T-helper 1 cell treated with Interleukin-12 subunit alpha and Interleukin-12 subunit beta and Interleukin-4 antibody, amounts not matched to agents 30 μg/mL and 1 μg/mL, for 36 hours (primary cell): ENCODE measurements around the gene TRIM59.

Experiments
- H3K27ac Mint-ChIP-seq: one replicate; pipeline ENCODE4 v1.8.0; 2021; ENCODE audit warnings: mild to moderate bottlenecking, mixed read lengths
- H3K27me3 Mint-ChIP-seq: one replicate; pipeline ENCODE4 v1.8.0; 2021; ENCODE audit warnings: low read depth, mixed read lengths
- H3K36me3 Mint-ChIP-seq: one replicate; pipeline ENCODE4 v1.8.0; 2021; ENCODE audit warnings: low read depth, mixed read lengths
- H3K4me1 Mint-ChIP-seq: one replicate; pipeline ENCODE4 v1.8.0; 2021; ENCODE audit warnings: low read depth, mixed read lengths
- H3K4me3 Mint-ChIP-seq: one replicate; pipeline ENCODE4 v1.8.0; 2021; ENCODE audit warnings: mild to moderate bottlenecking, moderate library complexity, mixed read lengths
- H3K9me3 Mint-ChIP-seq: one replicate; pipeline ENCODE4 v1.8.0; 2021; ENCODE audit warnings: mixed read lengths

The TRIM59 gene

DNA sequence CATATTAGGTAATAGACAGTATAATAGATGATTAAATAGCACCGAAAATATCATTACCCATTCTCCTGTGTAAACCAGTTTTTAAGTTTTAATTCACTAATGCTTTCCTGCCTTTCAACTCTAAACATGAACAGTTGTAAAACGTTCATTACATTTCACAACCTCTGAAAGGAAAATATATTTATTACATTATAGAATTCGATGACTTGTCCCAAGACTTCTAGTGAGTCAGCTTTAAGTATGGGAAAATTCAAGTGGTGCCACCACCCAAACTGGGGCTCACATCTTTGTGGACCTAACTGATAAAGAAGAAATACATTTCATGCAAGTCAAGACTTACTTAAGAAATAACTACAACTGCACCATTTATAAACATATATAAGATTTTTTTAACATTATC lies 2.0 kb downstream of the TRIM59 start:
- no peaks in the 10 kb centered on the region for H3K27me3 Mint-ChIP-seq
- peaks cover 6% of the 10 kb centered on the region for H3K9me3 Mint-ChIP-seq
- H3K4me3 Mint-ChIP-seq, result peak overlapping the region; percentile 31
- H3K27ac Mint-ChIP-seq, result no peak overlapping the region
- peaks cover 31% of the 10 kb centered on the region for H3K36me3 Mint-ChIP-seq
- H3K4me1 Mint-ChIP-seq, result peaks cover 29% of the 10 kb centered on the region

DNA sequence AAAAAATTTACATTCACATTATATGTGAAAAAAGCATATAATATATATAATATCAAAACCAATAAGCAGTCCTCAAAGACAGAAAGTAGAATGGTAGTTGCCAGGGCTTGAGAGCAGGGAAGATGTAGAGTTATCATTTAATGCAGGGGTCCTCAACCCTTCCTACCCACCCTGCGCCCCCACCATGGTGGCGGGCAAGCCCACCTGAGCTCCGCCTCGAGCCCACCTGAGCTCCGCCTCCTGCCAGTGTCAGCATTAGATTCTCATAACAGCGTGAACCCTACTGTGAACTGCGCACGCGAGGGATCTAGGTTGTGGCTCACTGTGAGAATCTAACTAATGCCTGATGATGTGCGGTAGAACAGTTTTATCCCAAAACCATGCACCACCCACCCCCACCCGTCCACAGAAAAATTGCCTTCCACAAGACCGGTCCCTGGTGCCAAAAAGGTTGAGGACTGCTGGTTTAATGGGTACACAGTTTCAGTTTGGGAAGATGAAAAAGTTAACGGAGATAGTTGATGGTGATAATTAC lies 3.0 kb downstream of the TRIM59 start:
- H3K36me3 Mint-ChIP-seq, result peaks cover 32% of the 10 kb centered on the region
- H3K9me3 Mint-ChIP-seq, result peaks cover 6% of the 10 kb centered on the region
- H3K4me1 Mint-ChIP-seq, result peaks cover 36% of the 10 kb centered on the region
- H3K27ac Mint-ChIP-seq, result no peak overlapping the region
- H3K4me3 Mint-ChIP-seq, result no peak overlapping the region
- no peaks in the 10 kb centered on the region for H3K27me3 Mint-ChIP-seq

DNA sequence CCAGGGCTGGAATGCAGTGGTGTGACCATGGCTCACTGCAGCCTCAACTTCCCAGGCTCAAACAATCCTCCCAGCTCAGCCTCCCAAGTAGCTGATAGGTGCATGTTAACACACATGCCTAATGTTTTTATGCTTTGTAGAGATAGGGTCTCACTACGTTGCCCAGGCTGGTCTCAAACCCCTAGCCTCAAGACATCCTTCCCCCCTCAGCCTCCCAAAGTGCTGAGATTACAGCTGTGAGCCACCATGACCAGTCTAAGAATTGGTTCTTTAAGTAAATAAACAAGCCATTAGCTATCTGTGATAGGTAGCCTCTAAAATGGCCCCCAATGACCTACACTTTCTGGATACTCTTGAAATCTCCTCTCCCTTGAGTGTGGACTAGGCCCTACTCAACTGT lies 3.7 kb downstream of the TRIM59 start:
- H3K9me3 Mint-ChIP-seq, result peaks cover 6% of the 10 kb centered on the region
- peak overlapping the region; percentile 28 for H3K4me3 Mint-ChIP-seq
- H3K4me1 Mint-ChIP-seq, result peaks cover 36% of the 10 kb centered on the region
- peaks cover 34% of the 10 kb centered on the region for H3K36me3 Mint-ChIP-seq
- H3K27ac Mint-ChIP-seq, result no peak overlapping the region
- no peaks in the 10 kb centered on the region for H3K27me3 Mint-ChIP-seq

DNA sequence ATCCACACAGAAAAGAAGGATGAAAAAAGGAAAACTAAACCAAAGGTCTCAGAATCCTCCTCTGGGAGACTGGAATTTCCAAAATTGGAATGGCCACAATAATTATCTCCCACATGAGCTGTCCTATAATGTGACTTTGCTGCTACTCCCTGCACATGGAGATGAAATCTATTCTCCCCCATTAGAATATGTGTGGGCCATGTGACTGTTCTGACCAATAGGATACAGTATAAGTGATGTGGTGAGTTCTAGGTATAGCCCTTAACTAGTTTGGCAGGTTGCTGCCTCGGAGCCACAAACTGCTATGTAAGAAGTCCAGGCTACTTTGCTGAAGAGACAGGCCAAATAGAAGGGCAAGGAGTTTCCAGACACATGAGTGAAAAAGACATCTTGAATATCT lies 5.2 kb downstream of the TRIM59 start:
- H3K27me3 Mint-ChIP-seq, result no peaks in the 10 kb centered on the region
- peaks cover 37% of the 10 kb centered on the region for H3K4me1 Mint-ChIP-seq
- no peak overlapping the region for H3K4me3 Mint-ChIP-seq
- H3K36me3 Mint-ChIP-seq, result peaks cover 39% of the 10 kb centered on the region
- peak overlapping the region; percentile 5 for H3K27ac Mint-ChIP-seq
- H3K9me3 Mint-ChIP-seq, result no peaks in the 10 kb centered on the region

DNA sequence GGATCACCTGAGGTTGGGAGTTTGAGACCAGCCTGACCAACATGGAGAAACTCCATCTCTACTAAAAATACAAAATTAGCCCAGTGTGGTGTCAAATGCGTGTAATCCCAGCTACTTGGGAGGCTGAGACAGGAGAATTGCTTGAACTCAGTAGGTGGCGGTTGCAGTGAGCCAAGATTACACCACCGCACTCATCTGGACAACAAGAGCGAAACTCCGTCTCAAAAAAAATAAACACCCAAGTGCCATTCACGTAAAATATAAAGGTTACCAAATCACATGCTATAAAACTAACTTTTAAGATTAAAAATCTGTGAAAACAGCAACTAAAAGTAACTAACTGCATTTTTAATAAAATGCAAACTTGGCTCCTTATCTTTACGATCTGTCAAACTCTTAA lies 8.9 kb downstream of the TRIM59 start:
- Mint-ChIP-seq H3K4me3 (no peak overlapping the region), H3K27me3 (no peaks in the 10 kb centered on the region), H3K36me3 (peaks cover 53% of the 10 kb centered on the region), H3K4me1 (peaks cover 45% of the 10 kb centered on the region), H3K27ac (no peak overlapping the region), H3K9me3 (no peaks in the 10 kb centered on the region)

DNA sequence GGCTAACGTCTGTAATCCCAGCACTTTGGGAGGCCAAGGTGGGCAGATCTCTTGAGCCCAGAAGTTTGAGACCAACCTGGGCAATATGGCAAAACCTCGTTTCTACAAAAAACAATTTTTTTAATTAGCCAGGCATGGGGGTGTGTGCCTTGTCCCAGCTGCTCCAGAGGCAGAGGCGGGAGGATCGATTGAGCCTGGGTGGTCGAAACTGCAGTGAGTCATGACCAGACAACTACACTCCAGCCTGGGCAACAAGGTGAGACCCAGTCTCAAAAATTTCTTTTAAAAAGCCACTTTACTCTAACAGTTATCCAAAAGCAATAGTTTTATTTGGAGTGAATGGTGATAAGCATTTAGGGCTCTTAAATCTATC lies 12.5 kb downstream of the TRIM59 start:
- Mint-ChIP-seq H3K36me3 (peaks cover 53% of the 10 kb centered on the region), H3K27ac (no peak overlapping the region), H3K4me3 (no peak overlapping the region), H3K4me1 (peaks cover 42% of the 10 kb centered on the region), H3K9me3 (no peaks in the 10 kb centered on the region), H3K27me3 (no peaks in the 10 kb centered on the region)

DNA sequence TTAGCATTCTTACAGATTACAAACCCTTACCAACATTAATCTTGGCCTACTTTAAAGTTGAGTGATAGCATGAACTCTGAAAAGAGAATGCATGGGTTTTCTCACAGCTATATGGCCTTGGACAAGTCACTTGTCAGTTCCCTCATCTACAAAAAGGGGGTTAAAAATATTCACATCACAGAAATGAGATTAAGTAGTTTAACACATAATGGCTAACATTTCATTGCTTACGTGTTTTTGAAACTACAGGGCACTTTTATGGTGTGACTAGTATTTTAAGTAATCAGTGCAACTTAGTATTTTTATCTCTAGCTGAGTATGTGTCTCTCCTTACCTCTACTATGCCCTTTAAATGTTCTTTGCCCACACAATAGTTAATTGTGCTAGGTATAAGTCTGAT lies 13.8 kb downstream of the TRIM59 start:
- no peaks in the 10 kb centered on the region for H3K27me3 Mint-ChIP-seq
- H3K9me3 Mint-ChIP-seq, result no peaks in the 10 kb centered on the region
- no peak overlapping the region for H3K4me3 Mint-ChIP-seq
- peaks cover 58% of the 10 kb centered on the region for H3K36me3 Mint-ChIP-seq
- no peak overlapping the region for H3K27ac Mint-ChIP-seq
- peaks cover 42% of the 10 kb centered on the region for H3K4me1 Mint-ChIP-seq

DNA sequence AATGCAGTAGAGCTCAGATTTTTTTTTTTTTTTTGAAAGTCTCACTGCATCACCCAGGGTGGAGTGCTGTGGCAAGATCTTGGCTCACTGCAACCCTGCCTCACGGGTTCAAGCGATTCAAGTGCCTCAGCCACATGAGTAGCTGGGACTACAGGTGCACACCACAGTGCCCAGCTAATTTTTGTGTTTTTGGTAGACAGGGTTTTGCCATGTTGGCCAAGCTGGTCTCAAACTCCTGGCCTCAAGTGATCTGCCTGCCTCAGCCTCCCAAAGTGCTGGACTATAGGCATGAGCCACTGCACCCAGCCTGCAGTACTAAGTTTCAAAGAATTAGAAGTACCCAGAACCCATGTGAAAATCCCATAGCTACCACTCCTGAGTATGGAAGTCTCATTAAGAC lies 14.5 kb downstream of the TRIM59 start:
- no peaks in the 10 kb centered on the region for H3K9me3 Mint-ChIP-seq
- peaks cover 39% of the 10 kb centered on the region for H3K4me1 Mint-ChIP-seq
- no peaks in the 10 kb centered on the region for H3K27me3 Mint-ChIP-seq
- H3K27ac Mint-ChIP-seq, result no peak overlapping the region
- H3K36me3 Mint-ChIP-seq, result peaks cover 55% of the 10 kb centered on the region
- no peak overlapping the region for H3K4me3 Mint-ChIP-seq

DNA sequence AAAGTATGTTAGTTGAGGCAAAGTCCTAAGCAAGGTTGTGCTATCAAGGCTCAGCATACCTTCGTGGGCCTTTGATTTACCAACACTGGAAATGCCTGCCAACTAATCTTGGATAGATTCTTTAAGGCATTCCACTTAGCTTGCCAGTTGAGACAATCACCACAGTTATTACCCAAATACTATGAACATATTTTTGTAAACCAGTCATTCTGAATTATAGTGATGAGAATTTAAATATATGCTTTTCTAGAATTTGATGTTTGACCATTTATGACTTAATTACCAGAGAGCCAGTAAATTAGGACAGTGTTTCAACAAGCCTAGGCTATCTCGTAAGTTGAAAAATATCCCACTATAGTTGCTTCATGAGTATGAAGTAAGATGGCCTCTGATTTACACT lies 15.5 kb downstream of the TRIM59 start:
- H3K4me3 Mint-ChIP-seq, result no peak overlapping the region
- H3K4me1 Mint-ChIP-seq, result peaks cover 35% of the 10 kb centered on the region
- H3K36me3 Mint-ChIP-seq, result peaks cover 47% of the 10 kb centered on the region
- H3K27ac Mint-ChIP-seq, result no peak overlapping the region
- no peaks in the 10 kb centered on the region for H3K9me3 Mint-ChIP-seq
- H3K27me3 Mint-ChIP-seq, result no peaks in the 10 kb centered on the region

DNA sequence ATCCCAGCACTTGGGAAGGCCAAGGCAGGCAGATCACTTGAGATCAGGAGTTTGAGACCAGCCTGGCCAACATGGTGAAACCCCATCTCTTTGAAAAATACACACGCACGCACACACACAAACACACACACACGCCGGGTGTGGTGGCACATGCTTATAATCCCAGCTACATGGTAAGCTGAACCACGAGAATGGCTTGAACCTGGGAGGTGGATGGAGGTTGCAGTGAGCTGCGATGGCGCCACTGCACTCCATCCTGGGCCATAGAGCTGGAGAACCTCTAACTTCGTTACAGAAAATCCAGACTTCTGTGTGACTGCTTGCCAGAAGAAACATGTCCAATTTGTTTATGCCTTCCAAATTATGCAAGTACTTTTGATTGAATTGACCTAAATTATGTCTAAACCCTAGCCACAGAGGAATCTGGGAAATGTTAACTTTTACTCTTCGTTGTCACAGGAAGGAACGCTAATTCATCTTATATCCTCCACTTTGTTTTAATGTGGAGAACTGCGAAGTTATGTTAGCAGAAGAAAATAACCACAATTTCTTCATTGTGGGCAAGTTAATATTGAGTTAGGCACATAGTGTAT lies 21.7 kb downstream of the TRIM59 start:
- H3K4me1 Mint-ChIP-seq, result peaks cover 16% of the 10 kb centered on the region
- no peaks in the 10 kb centered on the region for H3K9me3 Mint-ChIP-seq
- peaks cover 48% of the 10 kb centered on the region for H3K36me3 Mint-ChIP-seq
- no peak overlapping the region for H3K4me3 Mint-ChIP-seq
- no peak overlapping the region for H3K27ac Mint-ChIP-seq
- no peaks in the 10 kb centered on the region for H3K27me3 Mint-ChIP-seq

DNA sequence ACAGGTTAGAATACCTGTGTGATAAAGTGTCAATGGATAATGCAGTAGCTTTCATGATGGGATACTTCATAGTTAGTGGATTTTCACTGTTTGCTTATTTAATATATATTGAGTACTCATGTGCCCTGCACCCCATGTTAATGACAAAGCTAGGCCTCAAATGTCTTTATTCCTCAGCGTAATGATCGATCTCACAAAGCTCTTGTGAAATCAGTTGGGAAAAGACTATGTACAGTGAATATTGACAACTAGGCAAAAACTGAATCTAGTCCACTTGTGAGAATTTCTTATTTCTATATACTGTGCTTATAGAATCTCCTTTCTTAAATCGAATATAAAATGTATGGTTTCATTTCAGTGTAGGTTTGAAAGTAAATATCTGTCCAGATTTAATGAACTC lies 32.3 kb downstream of the TRIM59 start:
- no peaks in the 10 kb centered on the region for H3K27me3 Mint-ChIP-seq
- H3K4me3 Mint-ChIP-seq, result no peak overlapping the region
- peak overlapping the region; percentile 60 for H3K27ac Mint-ChIP-seq
- H3K9me3 Mint-ChIP-seq, result no peaks in the 10 kb centered on the region
- peaks cover 48% of the 10 kb centered on the region for H3K36me3 Mint-ChIP-seq
- peaks cover 37% of the 10 kb centered on the region for H3K4me1 Mint-ChIP-seq

DNA sequence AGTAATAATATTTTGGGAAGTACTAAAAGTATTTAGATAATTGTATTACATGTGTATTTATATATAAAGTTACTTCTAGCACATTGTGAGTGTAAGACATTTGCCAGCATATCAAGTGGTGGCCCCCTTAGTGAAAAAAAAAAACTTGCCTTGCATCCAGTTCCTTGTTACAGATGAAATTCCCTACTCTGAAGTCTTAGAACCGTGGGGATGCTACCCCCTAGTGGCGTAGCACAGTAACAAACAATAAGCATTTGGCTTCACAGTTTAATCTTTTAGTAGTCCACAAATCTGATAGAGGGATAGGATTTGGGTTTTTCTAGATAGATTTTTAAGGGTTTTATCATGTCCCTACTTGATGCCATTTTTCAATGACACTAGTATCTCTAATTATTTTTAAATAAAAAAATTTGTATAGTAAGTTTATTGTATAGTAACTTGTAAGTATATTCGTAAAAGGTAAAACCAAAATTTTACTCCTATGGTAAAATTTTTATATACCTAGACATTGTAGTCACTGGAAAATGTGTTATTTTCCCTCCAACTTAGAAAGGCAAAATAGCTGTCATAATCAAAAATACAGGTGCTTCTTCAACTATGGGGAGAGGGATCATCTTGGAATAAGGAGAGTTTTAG lies 35.9 kb downstream of the TRIM59 start:
- Mint-ChIP-seq H3K9me3 (no peaks in the 10 kb centered on the region), H3K36me3 (peaks cover 38% of the 10 kb centered on the region), H3K27me3 (no peaks in the 10 kb centered on the region), H3K27ac (no peak overlapping the region), H3K4me1 (peaks cover 32% of the 10 kb centered on the region), H3K4me3 (no peak overlapping the region)

DNA sequence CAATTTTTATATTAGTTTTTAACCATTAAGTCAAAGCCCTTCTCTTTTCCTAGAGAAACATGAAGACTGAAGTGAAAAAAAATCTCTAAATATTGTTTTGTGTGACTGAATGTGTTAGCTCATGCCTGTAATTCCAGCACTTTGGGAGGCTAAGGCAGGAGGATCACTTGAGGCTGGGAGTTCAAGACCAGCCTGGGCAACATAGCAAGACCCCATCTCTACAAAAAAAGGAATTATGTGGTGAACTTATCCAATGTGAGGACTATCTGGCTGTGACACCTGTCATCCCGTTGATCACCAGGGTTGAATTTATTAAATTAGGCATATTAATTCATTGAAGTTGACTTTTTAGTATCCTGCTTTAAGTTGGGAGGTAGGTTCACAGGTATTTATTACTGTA lies 37.1 kb downstream of the TRIM59 start:
- peaks cover 35% of the 10 kb centered on the region for H3K36me3 Mint-ChIP-seq
- H3K27me3 Mint-ChIP-seq, result no peaks in the 10 kb centered on the region
- no peak overlapping the region for H3K4me3 Mint-ChIP-seq
- no peaks in the 10 kb centered on the region for H3K9me3 Mint-ChIP-seq
- no peak overlapping the region for H3K27ac Mint-ChIP-seq
- H3K4me1 Mint-ChIP-seq, result peaks cover 35% of the 10 kb centered on the region

DNA sequence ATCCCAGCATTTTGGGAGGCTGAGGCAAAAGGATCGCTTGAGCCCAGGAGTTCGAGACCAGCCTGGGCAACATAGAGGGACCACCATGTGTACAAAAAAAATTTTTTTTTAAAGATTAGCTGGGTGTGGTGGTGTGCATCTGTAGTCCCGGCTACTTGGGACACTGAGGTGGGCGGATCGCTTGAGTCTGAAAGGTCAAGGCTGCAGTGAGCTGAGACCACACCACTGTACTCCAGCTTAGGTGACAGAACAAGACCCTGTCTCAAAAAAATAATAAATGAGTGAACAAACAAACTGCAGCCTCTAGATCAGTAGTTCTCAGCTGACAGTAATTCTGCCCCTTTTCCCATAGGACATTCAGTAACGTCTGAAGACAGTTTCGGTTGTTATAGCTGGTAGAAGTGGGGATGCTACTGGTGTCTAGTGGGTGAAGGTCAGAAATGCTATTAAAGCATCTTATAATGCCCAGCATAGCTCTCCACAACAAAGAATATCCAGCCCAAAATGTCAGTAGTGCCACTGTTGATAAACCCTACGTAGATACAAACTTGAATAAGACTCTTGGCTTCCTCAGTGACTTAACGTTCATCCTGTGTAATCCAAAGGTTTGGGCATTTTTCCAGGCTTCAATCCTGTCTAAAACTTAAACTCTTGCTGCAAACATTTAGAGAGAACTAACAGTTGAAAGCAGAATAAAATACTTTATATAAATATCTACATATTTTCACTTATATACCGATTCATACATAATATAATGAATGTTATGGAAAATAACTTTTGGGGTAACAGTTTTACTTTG lies 39.6 kb downstream of the TRIM59 start:
- Mint-ChIP-seq H3K27me3 (no peaks in the 10 kb centered on the region), H3K27ac (no peak overlapping the region), H3K36me3 (peaks cover 31% of the 10 kb centered on the region), H3K4me3 (no peak overlapping the region), H3K9me3 (no peaks in the 10 kb centered on the region), H3K4me1 (peaks cover 23% of the 10 kb centered on the region)
